Gastroesophageal sphincter (tissue), 4 donors: ENCODE data around the gene IL17RA. TPM values are rescaled to one million over a fixed set of nuclear protein-coding genes. Genes with fewer than 3 reads are reported as not detected.

ENCODE experiments used
- ATAC-seq: fragments of 150-250 bp; one replicate; pipeline ENCODE4 v1.9.1; 2016; ENCODE audit warnings: mild to moderate bottlenecking, moderate library complexity
- H3K27ac ChIP-seq, 4 donors: fragments of 200-600 bp; sonication (generic) in 3 of 4; 1 replicate in 3 of 4; 2 replicates in 1 of 4; pipeline ENCODE4 v1.5.1; 2016 to 2019
- H3K27me3 ChIP-seq: fragments of 200-600 bp; sonication (generic); one replicate; pipeline ENCODE4 v1.5.1; 2019
- H3K36me3 ChIP-seq, 2 donors: fragments of 200-600 bp; sonication (generic); one replicate each; pipeline ENCODE4 v1.5.1; 2019; ENCODE audit warnings: control low read depth in 1 of 2
- H3K4me1 ChIP-seq, 3 donors: fragments of 200-600 bp; sonication (generic); 1 replicate in 2 of 3; 2 replicates in 1 of 3; pipeline ENCODE4 v1.5.1; 2016 to 2019; ENCODE audit warnings: control low read depth in 2 of 3
- H3K4me3 ChIP-seq, 2 donors: fragments of 200-600 bp; sonication (generic); one replicate each; pipeline ENCODE4 v1.5.1; 2019; ENCODE audit warnings: mild to moderate bottlenecking in 1 of 2, moderate library complexity in 1 of 2
- H3K9me3 ChIP-seq, 3 donors: fragments of 200-600 bp; sonication (generic); one replicate each; pipeline ENCODE4 v1.5.1; 2017 to 2019; ENCODE audit warnings: control low read depth in 2 of 3
- CTCF ChIP-seq, 4 experiments: fragments of 200-600 bp in 2 of 4; fragments of 450-650 bp in 2 of 4; sonication (generic) in 1 of 4; IDR thresholded peaks; one replicate each; pipeline ENCODE4 v1.5.1; 2017 to 2019; ENCODE audit warnings: antibody characterized with exemption in 4 of 4, mild to moderate bottlenecking in 2 of 4, moderate library complexity in 2 of 4
- EP300 ChIP-seq: sonication (generic); formaldehyde crosslinking; IDR thresholded peaks from one replicate; pipeline ENCODE4 v1.6.1; 2017; ENCODE audit warnings: antibody characterized with exemption, mild to moderate bottlenecking
- POLR2A ChIP-seq, 2 donors: fragments of 450-650 bp; IDR thresholded peaks; one replicate each; pipeline ENCODE4 v1.6.1; 2017; ENCODE audit warnings: antibody characterized with exemption in 2 of 2, mild to moderate bottlenecking in 2 of 2, moderate library complexity in 1 of 2
- POLR2AphosphoS5 ChIP-seq: sonication (generic); formaldehyde crosslinking; IDR thresholded peaks from one replicate; pipeline ENCODE4 v1.6.1; 2017; ENCODE audit warnings: antibody characterized with exemption
- WGBS, 2 donors: methylation state at CpG; one replicate each; pipeline ENCODE4 v1.1.5; 2018; ENCODE audit warnings: low coverage in 1 of 2; 5-methylcytosine and 5-hydroxymethylcytosine counted together
- total RNA-seq, 4 donors: library from RNA; depleted of rRNA; stranded (reverse); fragments of >200 nt; gene quantifications; one replicate each; pipeline ENCODE4 v1.1.0, GENCODE V29; 2016

IL17RA gene
- total RNA-seq, 4 donors from 2014 or later: 5.9 to 15.6 (median 14.2) TPM

GRCh38 chr22:17057959-17058814 lies 26.6 kb upstream of the IL17RA start:
- ATAC-seq: peak; percentile 77
- no peak overlapping the region for H3K4me3 ChIP-seq
- H3K27ac ChIP-seq: no peak overlapping the region
- 17 to 41% methylated on average over 3 to 4 of the region's 11 CpGs for WGBS, 2 donors
- no peaks in the 10 kb centered on the region for H3K36me3 ChIP-seq
- H3K27me3 ChIP-seq: peaks cover 5% of the 10 kb centered on the region
- peaks cover 0 to 9% (median 0%) of the 10 kb centered on the region in 3 donors for H3K4me1 ChIP-seq
- TF ChIP-seq CTCF (IDR thresholded peaks at IDR 0.05) (peak in 3 of 4 experiments; percentile 58 to 93 (median 77)), EP300 (no peak)
- no peaks in the 10 kb centered on the region for H3K9me3 ChIP-seq

GRCh38 chr22:17060126-17060525 lies 24.7 kb upstream of the IL17RA start:
- H3K9me3 ChIP-seq: no peaks in the 10 kb centered on the region
- peaks cover 0 to 25% (median 0%) of the 10 kb centered on the region in 3 donors for H3K4me1 ChIP-seq
- H3K27me3 ChIP-seq: peaks cover 5% of the 10 kb centered on the region
- 17 to 20% methylated on average over 1 to 3 of the region's 3 CpGs for WGBS, 2 donors
- H3K27ac ChIP-seq: no peak overlapping the region
- no peak overlapping the region for H3K4me3 ChIP-seq
- no peak for TF ChIP-seq EP300
- no peak for TF ChIP-seq POLR2AphosphoS5
- no peaks in the 10 kb centered on the region for H3K36me3 ChIP-seq
- ATAC-seq: no peak

DNA sequence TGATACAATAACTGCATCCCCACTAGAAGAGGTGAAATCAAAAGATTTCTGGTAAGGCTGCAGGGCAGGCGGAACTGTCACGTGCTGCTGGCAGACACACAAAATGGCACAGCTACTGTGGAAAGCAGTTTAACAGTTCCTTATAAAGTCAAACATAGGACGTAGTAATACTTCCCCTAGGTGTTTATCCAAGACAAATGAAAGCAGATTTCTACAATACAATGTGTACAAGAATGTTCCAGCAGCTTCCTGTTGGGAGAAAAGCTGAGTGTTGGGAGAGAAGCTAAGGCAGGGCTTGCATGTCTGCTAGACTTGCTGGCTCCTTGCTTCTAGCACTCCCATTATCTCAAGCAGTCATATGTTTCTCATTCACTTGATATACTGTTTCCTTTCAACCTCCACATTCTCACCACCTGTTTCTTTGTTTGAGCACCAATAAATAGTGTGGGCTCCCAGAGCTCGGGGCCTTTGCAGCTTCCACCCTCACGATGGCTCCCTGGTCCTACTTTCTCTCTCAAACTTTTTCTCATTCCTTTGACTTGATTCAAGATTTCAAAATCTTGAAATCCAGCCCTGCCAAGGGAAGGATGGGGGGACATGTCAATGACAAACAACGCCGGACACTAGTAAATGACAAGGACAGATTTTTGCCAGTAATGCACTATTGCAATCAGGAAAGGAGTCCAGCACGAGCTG lies 21.2 kb upstream of the IL17RA start:
- TF ChIP-seq POLR2AphosphoS5 (no peak), POLR2A (IDR thresholded peaks at IDR 0.05) (no peak), CTCF (IDR thresholded peaks at IDR 0.05) (no peak), EP300 (no peak)
- 17 to 32% methylated on average over 5 to 8 of the region's 8 CpGs for WGBS, 2 donors
- no peaks in the 10 kb centered on the region for H3K36me3 ChIP-seq
- H3K4me3 ChIP-seq: no peak overlapping the region
- peak; percentile 74 for ATAC-seq
- H3K27me3 ChIP-seq: no peaks in the 10 kb centered on the region
- no peaks in the 10 kb centered on the region for H3K9me3 ChIP-seq
- H3K4me1 ChIP-seq: peaks cover 0 to 20% (median 0%) of the 10 kb centered on the region in 3 donors
- peak overlapping the region in 3 of 4 donors; percentile 57 to 62 (median 61) for H3K27ac ChIP-seq

DNA sequence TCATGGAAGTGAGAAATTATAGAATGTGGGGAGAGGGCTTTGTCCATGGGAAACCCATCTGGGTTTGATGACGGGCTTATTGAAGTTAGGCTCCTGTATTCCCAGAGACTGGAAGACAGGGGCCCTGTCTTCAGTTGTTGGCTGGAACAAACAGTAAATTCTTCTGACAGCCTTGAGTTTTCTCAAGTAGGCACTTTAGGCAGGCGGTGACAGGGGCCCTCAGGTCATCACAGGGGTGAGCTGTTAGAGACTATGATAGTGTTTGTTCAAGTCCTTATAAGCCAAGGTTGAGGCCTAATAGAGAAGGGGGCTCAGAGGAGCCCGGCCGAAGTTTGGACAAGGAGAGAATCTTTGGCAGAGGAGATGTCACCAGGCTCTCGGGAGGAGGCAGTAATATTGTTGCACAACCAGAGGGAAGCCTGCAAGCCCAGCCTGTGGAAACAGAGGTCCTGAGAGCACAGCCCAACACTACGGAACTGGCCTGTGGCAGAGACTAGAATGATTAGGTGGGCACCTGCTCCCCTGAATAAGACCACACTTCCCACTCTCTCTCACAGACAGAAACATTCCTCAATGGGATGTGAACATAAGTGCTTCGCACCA lies 20.2 kb upstream of the IL17RA start:
- 87 to 88% methylated on average over 3 to 7 of the region's 7 CpGs for WGBS, 2 donors
- no peaks in the 10 kb centered on the region for H3K27me3 ChIP-seq
- no peaks in the 10 kb centered on the region for H3K9me3 ChIP-seq
- H3K36me3 ChIP-seq: no peaks in the 10 kb centered on the region
- ATAC-seq: no peak
- peak overlapping the region in 2 of 4 donors; percentile 57 to 61 for H3K27ac ChIP-seq
- TF ChIP-seq EP300 (no peak), CTCF (IDR thresholded peaks at IDR 0.05) (no peak), POLR2A (IDR thresholded peaks at IDR 0.05) (no peak), POLR2AphosphoS5 (no peak)
- H3K4me3 ChIP-seq: no peak overlapping the region
- H3K4me1 ChIP-seq: peaks cover 0 to 20% (median 0%) of the 10 kb centered on the region in 3 donors

DNA sequence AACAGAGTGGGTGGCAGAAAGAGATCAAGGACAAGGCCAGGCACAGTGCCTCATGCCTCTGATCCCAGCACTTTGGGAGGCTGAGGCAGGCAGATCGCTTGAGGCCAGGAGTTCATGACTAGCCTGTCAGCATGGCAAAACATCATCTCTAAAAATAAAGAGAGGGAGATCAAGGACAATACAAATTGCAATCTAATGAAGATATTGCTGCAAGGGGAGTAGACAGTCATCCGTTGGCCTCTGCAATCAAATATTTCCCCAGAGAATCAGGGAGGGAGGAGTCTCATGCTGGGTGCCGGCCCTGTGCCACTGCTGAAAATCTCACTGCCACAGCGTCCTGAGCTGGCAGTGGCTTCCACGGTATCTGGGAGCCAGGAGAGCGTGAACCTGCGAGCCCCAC lies 19.4 kb upstream of the IL17RA start:
- Histone ChIP-seq H3K4me1 (peaks cover 0 to 20% (median 0%) of the 10 kb centered on the region in 3 donors), H3K4me3 (no peak overlapping the region), H3K36me3 (no peaks in the 10 kb centered on the region), H3K27me3 (no peaks in the 10 kb centered on the region), H3K27ac (no peak overlapping the region), H3K9me3 (no peaks in the 10 kb centered on the region)
- ATAC-seq: no peak
- no peak for TF ChIP-seq POLR2A (IDR thresholded peaks at IDR 0.05)
- TF ChIP-seq CTCF (IDR thresholded peaks at IDR 0.05): no peak
- no peak for TF ChIP-seq EP300
- TF ChIP-seq POLR2AphosphoS5: no peak
- WGBS, 2 donors: 74 to 76% methylated on average over 3 to 5 of the region's 7 CpGs
